ENCODE data around the gene CLDN5. TPM values are rescaled to one million over a fixed set of nuclear protein-coding genes. Genes with fewer than 3 reads are reported as not detected.

Gene CLDN5
- total and polyA plus RNA-seq, 2 of the 4 experiments (the other 2 are of a cell fraction), result 0.18 to 0.21 TPM

DNA sequence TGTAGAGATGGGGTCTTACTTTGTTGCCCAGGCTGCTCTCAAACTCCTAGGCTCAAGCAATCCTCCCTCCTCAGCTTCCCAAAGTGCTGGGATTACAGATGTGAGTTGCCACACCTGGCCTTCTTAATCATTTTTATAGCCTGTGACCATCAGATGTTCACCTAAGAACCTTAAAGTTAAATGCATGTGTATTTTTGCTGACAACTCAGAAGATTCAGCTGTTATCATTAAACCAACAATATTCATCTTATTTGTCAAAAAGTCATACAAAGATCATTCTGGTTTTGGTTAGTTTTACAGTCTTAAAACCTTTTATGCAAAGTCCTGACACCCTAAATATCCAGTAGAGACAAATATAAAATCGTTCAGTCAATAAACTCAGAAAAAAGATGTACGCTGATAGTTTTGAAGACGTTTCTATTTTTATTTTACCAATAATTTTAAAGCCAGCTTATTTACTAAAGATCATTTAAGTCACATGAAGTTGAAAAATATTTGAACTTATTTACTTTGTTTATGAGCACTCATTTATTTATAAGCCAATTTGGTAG lies 22.2 kb downstream of the CLDN5 start:
- in situ Hi-C loops (cut with MboI; ENCODE audit: low sequenced_read_pairs), result no loop called here

More for the DNA sequence above, 22.2 kb downstream of the CLDN5 start:
- H2BK5ac ChIP-seq (ENCODE audit: low read depth, low read length, poor library complexity, severe bottlenecking), result no peak overlapping the region
- peaks cover 3% of the 10 kb centered on the region for H3K4me1 ChIP-seq (ENCODE audit: control insufficient read depth, insufficient read depth, low read length)
- no peaks in the 10 kb centered on the region for H3K79me1 ChIP-seq (ENCODE audit: low read depth in 1 of 2, low read length in 2 of 2)
- H3K18ac ChIP-seq (ENCODE audit: low read depth, low read length), result no peak overlapping the region
- dilution Hi-C loops (cut with HindIII; ENCODE audit: low sequenced_read_pairs, unreplicated experiment), result no loop called here
- no peak overlapping the region for H3K14ac ChIP-seq (replicated peaks; ENCODE audit: low read depth, low read length)
- no peak overlapping the region for H2BK120ac ChIP-seq (ENCODE audit: low read depth, low read length)
- H3K27ac ChIP-seq (ENCODE audit: insufficient read depth, low read length), result no peak overlapping the region
- no peak overlapping the region for H2BK20ac ChIP-seq (ENCODE audit: low read depth, low read length)
- H3K4ac ChIP-seq (ENCODE audit: low read depth, low read length), result no peak overlapping the region
- DNase-seq (no peak), ATAC-seq (ENCODE audit: low read depth) (no peak)
- no peaks in the 10 kb centered on the region for H4K20me1 ChIP-seq (ENCODE audit: insufficient read depth, low read length)
- H2AK5ac ChIP-seq (ENCODE audit: low read depth, low read length), result no peak overlapping the region
- no peak overlapping the region for H4K8ac ChIP-seq (ENCODE audit: low read depth in 2 of 2, low read length in 2 of 2)
- H4K91ac ChIP-seq (ENCODE audit: insufficient read depth, low read depth, low read length), result no peak overlapping the region
- no peak overlapping the region for H4K5ac ChIP-seq (ENCODE audit: low read depth, low read length)
- TF ChIP-seq RAD21 (IDR thresholded peaks at IDR 0.05; ENCODE audit: low read length) (no peak), MXI1 (IDR thresholded peaks at IDR 0.05; ENCODE audit: borderline replicate concordance, low read depth, low read length) (no peak), POLR2A (IDR thresholded peaks at IDR 0.05; ENCODE audit: low read depth, low read length) (no peak), CHD1 (IDR thresholded peaks at IDR 0.05; ENCODE audit: low read depth, low read length) (no peak), RCOR1 (IDR thresholded peaks at IDR 0.05; ENCODE audit: insufficient replicate concordance, low read length) (no peak), SMC3 (IDR thresholded peaks at IDR 0.05; ENCODE audit: low read depth, low read length) (no peak), MAFK (IDR thresholded peaks at IDR 0.05; ENCODE audit: low read depth, low read length) (no peak), BHLHE40 (IDR thresholded peaks at IDR 0.05; ENCODE audit: low read depth, low read length) (no peak), FOS (IDR thresholded peaks at IDR 0.05; ENCODE audit: low read depth, low read length) (no peak), RFX5 (IDR thresholded peaks at IDR 0.05; ENCODE audit: low read depth, low read length) (no peak), CEBPB (IDR thresholded peaks at IDR 0.05; ENCODE audit: low read depth, low read length) (no peak), MAZ (IDR thresholded peaks at IDR 0.05; ENCODE audit: borderline replicate concordance, low read depth, low read length) (no peak), NFE2L2 (IDR thresholded peaks at IDR 0.05; ENCODE audit: low read depth, low read length) (no peak)
- TF ChIP-seq, protein P1, sequence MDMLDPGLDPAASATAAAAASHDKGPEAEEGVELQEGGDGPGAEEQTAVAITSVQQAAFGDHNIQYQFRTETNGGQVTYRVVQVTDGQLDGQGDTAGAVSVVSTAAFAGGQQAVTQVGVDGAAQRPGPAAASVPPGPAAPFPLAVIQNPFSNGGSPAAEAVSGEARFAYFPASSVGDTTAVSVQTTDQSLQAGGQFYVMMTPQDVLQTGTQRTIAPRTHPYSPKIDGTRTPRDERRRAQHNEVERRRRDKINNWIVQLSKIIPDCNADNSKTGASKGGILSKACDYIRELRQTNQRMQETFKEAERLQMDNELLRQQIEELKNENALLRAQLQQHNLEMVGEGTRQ (IDR thresholded peaks at IDR 0.05; ENCODE audit: low read depth, low read length), result no peak
- TF ChIP-seq, protein P2, sequence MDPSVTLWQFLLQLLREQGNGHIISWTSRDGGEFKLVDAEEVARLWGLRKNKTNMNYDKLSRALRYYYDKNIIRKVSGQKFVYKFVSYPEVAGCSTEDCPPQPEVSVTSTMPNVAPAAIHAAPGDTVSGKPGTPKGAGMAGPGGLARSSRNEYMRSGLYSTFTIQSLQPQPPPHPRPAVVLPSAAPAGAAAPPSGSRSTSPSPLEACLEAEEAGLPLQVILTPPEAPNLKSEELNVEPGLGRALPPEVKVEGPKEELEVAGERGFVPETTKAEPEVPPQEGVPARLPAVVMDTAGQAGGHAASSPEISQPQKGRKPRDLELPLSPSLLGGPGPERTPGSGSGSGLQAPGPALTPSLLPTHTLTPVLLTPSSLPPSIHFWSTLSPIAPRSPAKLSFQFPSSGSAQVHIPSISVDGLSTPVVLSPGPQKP (IDR thresholded peaks at IDR 0.05; ENCODE audit: borderline replicate concordance, low read depth, low read length), result no peak
- TF ChIP-seq, protein P3, sequence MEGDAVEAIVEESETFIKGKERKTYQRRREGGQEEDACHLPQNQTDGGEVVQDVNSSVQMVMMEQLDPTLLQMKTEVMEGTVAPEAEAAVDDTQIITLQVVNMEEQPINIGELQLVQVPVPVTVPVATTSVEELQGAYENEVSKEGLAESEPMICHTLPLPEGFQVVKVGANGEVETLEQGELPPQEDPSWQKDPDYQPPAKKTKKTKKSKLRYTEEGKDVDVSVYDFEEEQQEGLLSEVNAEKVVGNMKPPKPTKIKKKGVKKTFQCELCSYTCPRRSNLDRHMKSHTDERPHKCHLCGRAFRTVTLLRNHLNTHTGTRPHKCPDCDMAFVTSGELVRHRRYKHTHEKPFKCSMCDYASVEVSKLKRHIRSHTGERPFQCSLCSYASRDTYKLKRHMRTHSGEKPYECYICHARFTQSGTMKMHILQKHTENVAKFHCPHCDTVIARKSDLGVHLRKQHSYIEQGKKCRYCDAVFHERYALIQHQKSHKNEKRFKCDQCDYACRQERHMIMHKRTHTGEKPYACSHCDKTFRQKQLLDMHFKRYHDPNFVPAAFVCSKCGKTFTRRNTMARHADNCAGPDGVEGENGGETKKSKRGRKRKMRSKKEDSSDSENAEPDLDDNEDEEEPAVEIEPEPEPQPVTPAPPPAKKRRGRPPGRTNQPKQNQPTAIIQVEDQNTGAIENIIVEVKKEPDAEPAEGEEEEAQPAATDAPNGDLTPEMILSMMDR (conservative IDR thresholded peaks at IDR 0.05; ENCODE audit: low read depth, low read length), result no peak
- no peaks in the 10 kb centered on the region for H3K9me1 ChIP-seq (ENCODE audit: insufficient read depth, low read length)
- ChIA-PET POLR2A (ENCODE audit: unreplicated experiment) (no interaction called here), CTCF (no interaction called here)
- no peak overlapping the region for H3K9ac ChIP-seq (ENCODE audit: low read depth, low read length)
- peaks cover 5% of the 10 kb centered on the region; the same call in 1 of the 2 replicates for H3K36me3 ChIP-seq (ENCODE audit: control insufficient read depth, insufficient read depth, low read length)
- H3K4me2 ChIP-seq (ENCODE audit: low read depth, low read length), result no peak overlapping the region
- H2AFZ ChIP-seq (replicated peaks; ENCODE audit: low read length, poor library complexity), result no peak overlapping the region
- no peak overlapping the region for H3K4me3 ChIP-seq (ENCODE audit: insufficient read depth, low read depth, low read length)
- no peak overlapping the region for H3K56ac ChIP-seq (ENCODE audit: extremely low read depth, insufficient read depth, low read length)
- H3K27me3 ChIP-seq (ENCODE audit: control insufficient read depth, insufficient read depth, low read length), result no peaks in the 10 kb centered on the region
- no CpG with 5 or more reads among the region's 3 CpGs for WGBS, 2 experiments (ENCODE audit: extremely low coverage in 2 of 2, insufficient read length in 1 of 2)
- BruUV-seq (replicated peaks), result no TSS peak
- H2AK9ac ChIP-seq (replicated peaks; ENCODE audit: low read depth, low read length, poor library complexity), result no peak overlapping the region
- no peak overlapping the region for H3K23ac ChIP-seq (ENCODE audit: low read depth, low read length)
- H2BK15ac ChIP-seq (ENCODE audit: low read depth, low read length), result no peak overlapping the region
- H3K9me3 ChIP-seq (ENCODE audit: control insufficient read depth, insufficient read depth, low read length), result no peaks in the 10 kb centered on the region
- intact Hi-C loops (cut with micrococcal nuclease), result no loop called here
